ENCODE data around the gene GP5.

GP5 gene

DNA sequence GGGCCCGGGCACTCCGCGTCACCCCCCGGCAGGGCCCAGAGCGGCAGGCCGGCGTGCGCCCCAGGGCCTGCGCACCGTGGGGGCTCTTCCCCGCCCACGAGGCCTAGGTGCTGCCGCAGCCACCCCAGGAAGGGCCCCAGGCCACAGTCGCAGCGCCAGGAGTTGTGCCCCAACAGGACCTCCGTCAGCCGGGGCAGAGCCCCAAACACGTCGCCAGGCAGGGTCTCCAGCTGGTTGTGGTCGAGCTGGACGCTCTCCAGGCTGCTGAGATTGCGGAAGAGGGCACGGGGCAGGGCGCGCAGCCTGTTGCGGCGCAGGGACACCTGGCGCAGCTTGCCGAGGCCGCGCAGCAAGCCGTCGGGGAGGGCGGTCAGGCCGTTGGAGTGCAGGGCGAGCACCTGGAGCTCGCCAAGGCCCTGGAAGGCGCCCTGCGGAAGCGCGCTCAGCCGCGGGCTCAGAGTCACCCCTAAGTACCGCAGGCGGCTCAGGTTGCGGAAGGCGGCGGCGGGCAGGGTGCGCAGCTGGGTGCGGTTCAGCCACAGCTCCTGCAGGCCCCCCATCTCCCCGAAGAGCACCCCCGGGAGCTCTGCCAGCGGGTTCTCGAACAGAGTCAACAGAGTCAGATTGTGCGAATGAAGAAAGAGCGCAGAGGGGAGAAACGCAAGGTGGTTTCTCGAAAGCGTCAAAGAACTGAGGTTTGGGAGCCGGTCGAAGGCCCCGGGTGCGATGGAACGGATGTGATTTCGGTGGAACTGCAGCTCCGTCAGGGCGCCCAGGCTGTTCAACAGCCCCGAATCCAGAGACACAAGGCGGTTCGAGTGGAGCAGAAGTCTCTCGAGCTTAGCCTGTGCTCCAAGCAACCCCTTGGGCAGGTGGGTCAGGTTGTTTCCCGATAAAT lies 2.0 kb downstream of the GP5 start:
- DNase-seq: no peak

DNA sequence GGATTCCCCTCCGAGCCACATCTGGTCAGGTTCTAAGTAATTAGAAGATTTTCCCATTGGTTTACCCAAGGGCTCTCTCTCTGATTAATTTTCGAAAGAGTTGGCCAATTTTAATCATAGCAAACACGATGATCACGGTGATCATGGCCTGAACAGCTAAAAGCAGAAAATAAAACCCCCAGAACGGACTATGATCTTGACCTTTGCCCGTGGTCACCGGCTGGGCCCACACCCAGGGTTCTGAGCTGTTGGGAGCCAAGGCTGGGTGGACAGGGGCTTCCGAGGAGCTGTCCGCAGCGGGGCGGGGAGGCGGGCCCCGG lies 2.6 kb downstream of the GP5 start:
- DNase-seq: no peak

DNA sequence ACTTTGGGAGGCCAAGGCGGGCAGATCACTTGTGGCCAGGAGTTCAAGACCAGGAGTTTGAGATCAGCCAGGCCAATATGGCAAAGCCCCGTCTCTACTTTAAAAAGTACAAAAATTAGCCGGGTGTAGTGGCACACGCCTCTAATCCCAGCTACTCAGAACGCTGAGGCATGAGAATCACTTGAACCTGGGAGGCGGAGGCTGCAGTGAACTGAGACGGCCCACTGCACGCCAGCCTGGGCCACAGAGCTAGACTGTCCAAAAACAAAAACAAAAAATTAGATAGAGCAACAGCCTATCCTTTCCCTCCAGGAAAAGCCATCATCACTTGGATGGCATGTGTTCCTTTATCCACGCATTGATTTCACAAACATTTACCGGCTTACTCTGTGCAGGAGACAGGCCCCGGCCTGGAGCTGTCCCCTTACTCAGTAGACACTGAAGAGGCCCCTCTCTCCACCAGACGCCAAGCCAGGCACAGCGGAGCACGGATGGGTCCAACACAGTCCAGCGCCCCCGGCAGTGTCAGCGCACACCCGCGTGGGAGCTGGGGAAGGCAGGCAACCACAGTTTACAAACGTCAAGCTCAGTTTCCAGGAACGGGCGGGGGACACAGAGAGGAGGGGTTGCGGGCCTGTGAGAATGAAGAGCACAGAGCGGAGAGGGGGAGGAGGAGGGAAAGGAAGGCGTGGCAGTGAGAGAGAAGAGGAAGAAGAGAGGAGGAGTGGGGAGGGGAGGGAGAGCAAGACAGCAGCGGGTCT lies 3.1 kb downstream of the GP5 start:
- peak; percentile 36 for DNase-seq

GRCh38 chr3:194395212-194395611 lies 3.9 kb downstream of the GP5 start:
- no peak for DNase-seq

GRCh38 chr3:194392576-194392975 lies 6.5 kb downstream of the GP5 start:
- no peak for DNase-seq

GRCh38 chr3:194390835-194391234 lies 8.2 kb downstream of the GP5 start:
- no peak for DNase-seq

GRCh38 chr3:194389269-194389668 lies 9.8 kb downstream of the GP5 start:
- no peak for DNase-seq

GRCh38 chr3:194387926-194388418 lies 11.1 kb downstream of the GP5 start:
- DNase-seq: no peak

DNA sequence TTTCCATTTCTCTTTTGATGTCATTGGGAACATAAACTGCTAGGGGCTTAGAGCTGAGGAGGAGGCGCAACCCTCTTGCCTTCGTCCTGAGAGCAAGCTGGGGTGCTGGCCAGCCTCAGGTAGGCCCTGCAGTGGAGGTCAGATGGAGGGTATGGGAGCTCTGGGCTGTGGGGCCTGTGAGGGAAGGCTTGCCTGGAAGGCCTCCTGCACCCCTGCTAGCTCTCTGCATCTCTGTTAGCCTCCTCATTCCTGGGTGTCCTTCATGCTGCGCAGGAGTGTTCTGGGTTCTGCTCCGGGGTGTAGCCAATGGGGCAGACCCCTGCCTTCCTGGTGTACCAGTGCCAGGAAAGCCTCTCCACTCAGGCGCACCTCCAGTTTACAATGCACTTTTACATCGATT lies 11.8 kb downstream of the GP5 start:
- no peak for DNase-seq

DNA sequence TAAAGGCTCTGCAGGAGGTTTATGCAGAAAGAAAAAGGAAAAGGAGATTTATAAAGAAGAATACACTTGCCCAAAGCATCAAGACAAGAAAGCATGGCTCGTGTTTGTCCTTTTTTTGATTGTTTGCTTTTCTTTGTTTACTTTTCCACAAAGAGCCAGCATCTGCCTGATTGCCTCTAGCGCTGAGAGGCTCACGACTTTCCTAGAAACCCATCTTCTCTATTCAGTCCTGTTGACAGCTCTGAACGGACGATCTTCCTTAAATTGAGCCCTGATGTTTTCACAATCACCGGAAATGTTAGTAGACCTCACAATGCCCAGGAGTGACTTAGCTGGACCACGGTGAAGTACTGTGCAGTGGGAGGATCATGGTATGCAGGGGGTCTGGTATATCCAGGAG lies 12.4 kb downstream of the GP5 start:
- DNase-seq: no peak

DNA sequence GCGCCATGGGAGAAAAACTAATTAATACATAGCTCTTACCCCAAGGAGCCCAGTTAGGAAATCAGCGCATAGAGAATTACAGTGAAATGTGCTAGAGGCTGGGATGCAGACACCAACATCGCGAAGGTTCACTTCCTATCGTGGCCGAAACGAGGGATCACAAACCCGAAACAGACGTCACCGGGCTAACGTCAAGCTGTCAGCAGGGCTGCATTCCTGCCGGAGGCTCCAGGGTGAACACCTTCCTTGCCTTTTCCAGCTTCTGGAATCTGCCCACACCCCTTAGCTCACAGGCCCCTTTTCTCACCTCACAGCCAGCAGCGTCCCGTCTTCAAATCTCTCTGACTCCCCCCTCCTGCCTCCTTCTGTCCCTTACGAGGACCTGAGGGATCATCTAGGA lies 13.0 kb downstream of the GP5 start:
- DNase-seq: no peak

GRCh38 chr3:194384569-194385001 lies 14.5 kb downstream of the GP5 start:
- DNase-seq: no peak

DNA sequence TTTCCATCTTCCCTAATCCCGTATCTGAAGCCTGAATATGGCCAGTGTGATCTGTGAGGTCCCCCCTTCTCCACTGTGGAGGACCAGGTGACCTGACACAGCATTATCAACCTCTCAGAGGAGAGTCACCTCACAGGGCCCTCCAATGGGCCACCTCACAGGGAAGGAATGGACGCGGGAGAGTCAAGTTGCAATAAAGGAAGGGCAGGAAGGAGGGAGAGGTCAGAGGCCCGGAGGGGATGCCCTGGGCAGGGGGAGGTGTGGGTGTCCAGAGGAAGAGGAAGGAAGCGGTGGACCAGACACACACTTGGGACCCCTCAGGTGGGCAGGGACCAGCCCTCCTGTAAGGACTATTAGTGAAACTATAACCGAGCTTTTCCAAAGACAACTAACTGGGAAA lies 14.9 kb downstream of the GP5 start:
- DNase-seq: no peak

DNA sequence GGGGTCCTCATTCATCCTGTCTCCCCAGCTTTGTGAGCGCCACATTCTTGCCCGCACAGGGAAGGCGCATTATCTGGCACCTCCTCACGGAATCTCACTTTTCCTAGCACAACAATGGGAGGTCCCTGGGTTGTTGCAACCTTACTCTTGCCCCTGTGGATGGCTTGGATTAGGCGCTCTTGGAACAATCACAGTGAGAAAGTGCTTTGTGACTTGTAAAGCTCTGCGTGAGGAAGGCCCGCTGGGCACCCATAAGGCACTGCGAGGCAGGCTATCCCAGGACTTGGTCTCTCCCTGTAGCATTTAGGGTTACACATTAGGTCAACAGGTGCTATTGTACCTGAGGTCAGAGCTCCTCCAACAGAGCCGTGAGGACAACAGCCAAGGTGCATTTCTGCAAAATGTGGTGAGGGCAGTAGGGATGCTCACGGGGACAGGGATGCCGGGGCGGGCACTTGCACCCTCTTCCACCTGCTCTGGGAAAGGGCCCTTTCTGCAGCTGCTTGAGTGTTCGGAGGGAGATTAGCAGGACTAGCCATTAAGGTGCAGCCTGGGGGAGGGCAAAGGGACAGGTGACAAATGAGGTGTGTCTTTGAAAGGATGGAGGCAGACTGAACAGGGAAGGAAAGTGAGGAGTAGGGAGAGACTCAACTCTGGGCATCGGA lies 15.7 kb downstream of the GP5 start:
- no peak for DNase-seq

DNA sequence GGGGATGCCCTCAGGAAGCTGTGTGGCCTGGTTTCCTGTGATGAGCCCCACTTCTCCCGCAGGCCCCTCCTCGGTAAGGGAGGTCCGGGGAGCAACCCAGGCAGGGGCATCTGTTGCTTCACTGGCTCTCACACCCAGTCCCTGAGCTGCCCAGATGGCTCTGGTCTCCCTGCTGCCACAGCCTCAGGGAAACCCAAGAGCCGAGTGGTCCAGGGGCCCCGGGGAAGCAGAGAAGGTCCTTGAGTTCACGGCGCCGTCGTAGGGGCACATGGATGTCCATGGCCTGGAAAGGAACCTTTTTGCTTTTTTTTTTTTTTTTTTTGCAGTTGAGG lies 16.2 kb downstream of the GP5 start:
- no peak for DNase-seq

DNA sequence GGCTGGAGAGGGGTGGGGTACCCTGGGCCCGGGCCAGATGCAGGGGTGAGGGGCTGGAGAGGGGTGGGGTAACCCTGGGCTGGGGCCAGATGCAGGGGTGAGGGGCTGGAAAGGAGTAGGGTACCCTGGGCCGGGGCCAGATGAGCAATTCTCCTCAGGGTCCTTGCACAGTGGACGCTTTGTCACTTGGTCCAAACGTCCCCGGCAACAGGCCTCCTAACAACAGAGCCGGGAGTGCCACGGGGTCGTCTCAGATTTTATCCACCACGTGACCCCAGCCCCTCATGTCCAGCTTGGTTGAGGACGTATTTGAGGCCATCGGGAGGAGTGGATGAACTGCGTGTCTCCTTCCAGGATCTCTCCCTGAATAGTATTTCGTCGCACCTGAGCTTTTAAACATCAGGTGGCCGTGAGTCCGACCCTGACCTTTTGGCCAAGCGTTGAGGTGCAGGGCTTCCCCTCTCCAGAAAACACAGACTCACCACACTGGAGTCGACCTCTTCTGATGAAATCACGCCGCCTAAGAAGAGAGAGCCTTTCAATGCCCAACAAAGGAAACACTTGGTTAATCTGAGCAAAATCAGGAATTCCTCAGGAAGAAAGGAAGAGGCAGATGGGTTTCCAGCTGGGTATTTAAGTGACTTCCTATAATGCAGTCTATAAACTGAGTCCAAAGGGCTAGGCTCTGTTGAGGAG lies 16.7 kb downstream of the GP5 start:
- DNase-seq: no peak

DNA sequence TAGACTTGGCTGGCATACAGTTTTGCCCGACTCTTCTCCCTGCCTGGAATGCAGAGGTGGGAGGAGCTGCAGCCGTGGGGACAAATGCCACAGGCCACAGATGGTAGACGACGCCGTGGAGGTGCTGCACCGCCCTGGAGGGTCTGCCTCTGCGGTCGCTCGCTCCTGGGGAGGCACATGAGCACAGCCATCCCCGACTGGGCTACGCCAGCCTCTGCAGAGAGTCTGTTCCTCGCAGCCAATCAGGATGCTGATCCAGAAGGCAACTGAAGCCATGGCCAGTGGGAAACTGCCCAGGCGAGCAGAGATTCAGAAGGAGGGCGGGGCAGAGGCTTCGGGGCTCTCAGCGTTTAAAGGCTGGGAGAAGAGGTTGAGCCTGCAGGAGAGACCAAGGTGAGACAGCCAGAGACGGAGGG lies 17.6 kb downstream of the GP5 start:
- DNase-seq: no peak

GRCh38 chr3:194380326-194380725 lies 18.7 kb downstream of the GP5 start:
- no peak for DNase-seq

GRCh38 chr3:194379651-194380050 lies 19.4 kb downstream of the GP5 start:
- DNase-seq: no peak

GRCh38 chr3:194379231-194379630 lies 19.8 kb downstream of the GP5 start:
- no peak for DNase-seq

GRCh38 chr3:194377708-194378107 lies 21.4 kb downstream of the GP5 start:
- DNase-seq: no peak

GRCh38 chr3:194376241-194376560 lies 22.9 kb downstream of the GP5 start:
- DNase-seq: no peak

DNA sequence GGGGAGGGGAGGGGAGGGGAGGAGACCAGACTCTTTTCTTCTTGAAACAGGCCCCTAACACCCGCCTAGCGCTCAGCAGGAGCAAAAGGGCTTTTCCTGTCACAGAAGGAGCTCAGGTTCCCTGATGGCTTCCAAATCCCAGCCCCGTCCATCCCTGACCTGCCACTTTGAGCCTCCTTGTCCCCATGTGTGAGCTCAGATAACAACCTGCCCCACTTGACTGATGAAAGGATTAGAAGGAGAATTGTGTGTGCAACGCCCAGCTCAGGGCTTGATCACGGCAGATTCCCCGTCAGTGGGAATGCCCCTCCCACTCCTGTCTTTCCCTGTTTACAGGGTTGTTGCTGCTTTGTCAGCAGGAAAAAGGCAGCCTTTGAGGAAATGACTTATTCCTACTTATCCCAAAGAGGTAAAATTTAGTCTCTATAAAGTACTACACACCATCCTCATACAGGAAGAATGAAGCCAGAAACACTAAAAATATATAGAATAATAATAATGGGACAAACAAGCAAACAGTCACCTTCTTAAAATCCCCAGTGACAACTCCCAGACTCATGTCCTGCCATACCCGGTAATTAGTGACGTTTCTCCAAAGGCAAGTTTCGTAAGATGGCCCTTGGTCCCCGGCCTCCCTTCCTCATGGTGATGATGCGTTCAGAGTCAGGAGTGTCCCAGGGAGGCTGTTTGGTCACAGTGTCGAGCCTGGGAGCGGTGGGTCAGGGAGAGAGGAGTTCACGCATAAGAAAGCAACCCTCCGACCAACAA lies 23.4 kb downstream of the GP5 start:
- no peak for DNase-seq

All from hematopoietic multipotent progenitor cell treated with erythropoietin and hydrocortisone succinate and interleukin-3 and kit ligand, for 8 days (in vitro differentiated cells).